ENCODE data around the gene MACROD2.

MACROD2 gene

GRCh38 chr20:14580418-14581074 lies 585.2 kb downstream of the MACROD2 start:
- no peak overlapping the region for H3K4me3 ChIP-seq (ENCODE audit: low read depth, low read length)
- DNase-seq (ENCODE audit: low read depth) = no peak
- TF ChIP-seq CTCF (IDR thresholded peaks at IDR 0.05; ENCODE audit: insufficient read depth, low read depth, low read length, missing control alignments) = no peak

- no peak for DNase-seq (ENCODE audit: low read depth)
- no peak overlapping the region for H3K4me3 ChIP-seq (ENCODE audit: low read depth, low read length)
- TF ChIP-seq CTCF (IDR thresholded peaks at IDR 0.05; ENCODE audit: insufficient read depth, low read depth, low read length, missing control alignments) = no peak
Measured at GRCh38 chr20:14581731-14582130, 586.4 kb downstream of the MACROD2 start.

- no peak for TF ChIP-seq CTCF (IDR thresholded peaks at IDR 0.05; ENCODE audit: insufficient read depth, low read depth, low read length, missing control alignments)
- no peak overlapping the region for H3K4me3 ChIP-seq (ENCODE audit: low read depth, low read length)
- DNase-seq (ENCODE audit: low read depth) = no peak
Measured at GRCh38 chr20:14582855-14583254, 587.5 kb downstream of the MACROD2 start.

GRCh38 chr20:14583413-14583812 lies 588.1 kb downstream of the MACROD2 start:
- no peak for DNase-seq (ENCODE audit: low read depth)
- H3K4me3 ChIP-seq (ENCODE audit: low read depth, low read length) = no peak overlapping the region
- no peak for TF ChIP-seq CTCF (IDR thresholded peaks at IDR 0.05; ENCODE audit: insufficient read depth, low read depth, low read length, missing control alignments)

- no peak for TF ChIP-seq CTCF (IDR thresholded peaks at IDR 0.05; ENCODE audit: insufficient read depth, low read depth, low read length, missing control alignments)
Measured at GRCh38 chr20:14589383-14589782, 594.1 kb downstream of the MACROD2 start.

GRCh38 chr20:14595051-14595450 lies 599.7 kb downstream of the MACROD2 start:
- TF ChIP-seq CTCF (IDR thresholded peaks at IDR 0.05; ENCODE audit: insufficient read depth, low read depth, low read length, missing control alignments) = no peak
- DNase-seq (ENCODE audit: low read depth) = no peak
- H3K4me3 ChIP-seq (ENCODE audit: low read depth, low read length) = no peak overlapping the region

More at GRCh38 chr20:14589383-14589782, 594.1 kb downstream of the MACROD2 start:
- H3K4me3 ChIP-seq (ENCODE audit: low read depth, low read length) = no peak overlapping the region
- no peak for DNase-seq (ENCODE audit: low read depth)

- TF ChIP-seq CTCF (IDR thresholded peaks at IDR 0.05; ENCODE audit: insufficient read depth, low read depth, low read length, missing control alignments) = no peak
- no peak overlapping the region for H3K4me3 ChIP-seq (ENCODE audit: low read depth, low read length)
- DNase-seq (ENCODE audit: low read depth) = no peak
Measured at GRCh38 chr20:14597206-14597715, 601.9 kb downstream of the MACROD2 start.
